Measurements from ENCODE around the gene FJX1.
"Not testable (repeated sequence)": the region's sequence is repeated elsewhere in the genome, so short reads cannot be mapped to it uniquely, and the experiment has no call there.

The FJX1 gene

GRCh38 chr11:35635933-35636332, 17.7 kb downstream of the FJX1 start:
- no peak for DNase-seq

DNA sequence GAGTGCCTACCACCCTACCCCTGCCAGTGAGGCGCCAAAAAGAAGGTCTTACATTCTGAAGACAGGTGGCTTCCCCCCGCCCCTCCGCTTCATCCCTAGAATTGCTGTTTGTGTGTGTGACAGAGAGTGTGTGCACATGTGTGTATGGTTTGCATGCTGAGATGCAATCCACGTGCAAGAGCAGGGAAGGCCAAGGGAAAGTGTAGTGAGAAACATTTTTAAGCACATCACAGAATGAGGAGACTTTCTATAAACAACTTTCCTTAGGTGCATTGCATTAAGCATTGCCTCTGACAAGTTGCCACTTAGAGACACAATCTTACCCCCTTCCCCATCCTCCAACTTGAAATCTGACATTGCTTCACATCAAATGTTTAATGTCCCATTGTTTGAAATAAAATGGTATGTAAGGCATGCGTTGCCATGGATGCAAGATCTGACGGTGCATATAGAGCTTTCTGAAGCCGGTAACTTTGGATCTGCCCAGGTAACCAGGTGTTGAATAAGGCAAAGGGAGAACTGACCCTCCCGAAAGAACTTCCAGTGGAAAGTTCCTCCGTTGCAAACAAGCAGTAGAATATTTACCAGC, 21.4 kb downstream of the FJX1 start:
- no peak for DNase-seq

- no peak for DNase-seq
Measured at GRCh38 chr11:35641171-35641897, 23.1 kb downstream of the FJX1 start.

DNA sequence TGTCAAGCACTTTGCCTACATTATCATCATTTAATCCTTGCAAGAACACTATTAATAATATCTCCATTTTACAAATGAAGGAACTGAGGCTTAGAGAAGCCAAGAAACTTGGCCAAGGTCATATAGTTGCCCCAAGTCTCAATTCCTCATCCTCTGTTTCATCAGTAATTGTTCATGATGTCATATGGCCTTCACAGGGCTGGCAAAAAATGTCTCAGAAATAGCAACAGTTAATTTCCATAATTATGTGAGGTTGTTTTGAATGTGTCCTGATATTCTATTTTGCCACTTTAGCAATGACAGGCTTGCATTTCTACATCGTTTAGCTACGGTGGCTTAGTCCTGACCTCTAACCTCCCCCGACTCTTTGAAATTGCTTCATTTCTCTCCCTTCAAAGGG, 23.7 kb downstream of the FJX1 start:
- no peak for DNase-seq

DNA sequence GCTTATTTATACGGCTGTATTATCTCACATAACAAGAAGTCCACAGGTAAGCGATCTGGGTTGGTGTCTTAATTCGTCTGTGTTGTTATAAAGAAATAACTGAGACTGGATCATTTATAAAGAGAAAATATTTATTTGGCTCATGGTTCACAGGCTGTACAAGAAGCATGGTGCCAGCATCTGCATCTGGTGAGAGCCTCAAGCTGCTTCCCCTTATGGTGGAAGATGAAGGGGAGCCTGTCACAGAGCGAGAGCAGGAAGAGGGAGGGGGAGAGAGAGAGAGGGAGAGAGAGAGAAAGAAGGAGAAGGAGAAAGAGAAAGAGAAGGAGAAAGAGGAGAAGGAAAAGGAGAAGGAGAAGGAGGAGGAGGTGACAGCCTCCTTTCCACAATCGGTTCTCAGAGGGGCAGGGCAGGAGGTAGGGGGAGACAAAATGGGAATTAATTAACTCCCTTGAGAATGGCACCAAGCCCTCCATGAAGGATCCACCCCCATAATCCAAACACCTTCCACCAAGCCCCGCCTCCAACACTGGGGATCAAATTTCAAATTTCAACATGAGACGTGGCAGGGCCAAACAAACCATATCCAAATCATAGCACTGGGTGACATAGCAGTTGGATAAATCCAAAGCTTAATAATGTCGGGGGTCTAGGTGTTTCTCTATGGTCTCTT, 29.3 kb downstream of the FJX1 start:
- DNase-seq: no peak

DNA sequence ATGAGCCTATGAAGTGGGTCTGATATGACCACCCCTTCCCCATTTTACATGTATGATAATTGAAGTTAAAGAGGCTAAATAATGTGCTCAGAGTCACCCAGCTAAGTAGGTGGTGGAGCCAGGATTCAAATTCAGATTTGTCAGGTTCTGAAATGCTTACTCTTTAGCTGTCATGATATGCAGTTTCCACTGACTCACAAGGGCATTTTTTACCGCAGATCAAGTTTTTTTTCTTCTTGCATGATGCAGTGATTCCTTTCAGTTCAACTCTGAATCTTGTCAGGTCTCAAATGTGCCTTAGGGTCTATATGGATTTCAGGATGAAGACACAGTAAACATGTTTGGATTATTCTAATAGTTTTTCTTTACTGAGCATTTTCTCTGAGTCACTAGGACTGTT, 31.7 kb downstream of the FJX1 start:
- no peak for DNase-seq

GRCh38 chr11:35650467-35650866, 32.2 kb downstream of the FJX1 start:
- no peak for DNase-seq

DNA sequence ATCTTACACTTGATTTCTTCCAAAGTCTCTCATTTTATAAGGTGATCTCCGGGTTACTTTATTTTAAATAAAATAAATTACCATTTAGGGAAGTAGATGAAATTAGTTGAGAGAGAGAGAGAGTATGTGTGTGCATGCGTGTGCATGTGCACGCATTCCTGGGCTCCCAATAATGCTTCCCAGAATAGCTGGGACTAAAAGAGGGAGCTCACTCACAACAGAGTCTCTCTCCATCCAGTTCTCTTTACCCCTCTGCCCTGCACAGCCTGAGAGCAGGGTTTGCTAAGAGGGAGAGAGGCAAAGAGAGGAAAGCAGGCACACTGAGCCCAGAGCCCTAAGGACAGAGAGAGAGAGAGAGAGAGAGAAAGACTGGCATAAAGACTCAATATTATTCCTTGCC, 33.0 kb downstream of the FJX1 start:
- no peak for DNase-seq

DNA sequence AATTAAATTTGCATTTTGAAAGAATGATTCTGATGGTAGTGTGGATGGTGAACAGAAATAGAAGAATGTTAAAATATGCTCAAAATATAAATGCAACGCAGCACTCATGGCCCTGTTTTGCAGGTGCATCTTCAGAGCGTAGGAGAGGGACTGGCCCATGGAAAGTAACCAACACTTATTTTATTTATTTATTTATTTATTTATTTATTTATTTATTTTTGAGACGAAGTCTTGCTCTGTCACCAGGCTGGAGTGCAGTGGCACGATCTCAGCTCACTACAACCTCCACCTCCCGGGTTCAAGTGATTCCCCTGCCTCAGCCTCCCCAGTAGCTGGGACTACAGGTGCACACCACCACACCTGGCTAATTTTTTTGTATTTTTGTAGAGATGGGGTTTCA, 34.5 kb downstream of the FJX1 start:
- not testable (repeated sequence) for DNase-seq

GRCh38 chr11:35654711-35655110, 36.5 kb downstream of the FJX1 start:
- no peak for DNase-seq

GRCh38 chr11:35655254-35655653, 37.0 kb downstream of the FJX1 start:
- no peak for DNase-seq

DNA sequence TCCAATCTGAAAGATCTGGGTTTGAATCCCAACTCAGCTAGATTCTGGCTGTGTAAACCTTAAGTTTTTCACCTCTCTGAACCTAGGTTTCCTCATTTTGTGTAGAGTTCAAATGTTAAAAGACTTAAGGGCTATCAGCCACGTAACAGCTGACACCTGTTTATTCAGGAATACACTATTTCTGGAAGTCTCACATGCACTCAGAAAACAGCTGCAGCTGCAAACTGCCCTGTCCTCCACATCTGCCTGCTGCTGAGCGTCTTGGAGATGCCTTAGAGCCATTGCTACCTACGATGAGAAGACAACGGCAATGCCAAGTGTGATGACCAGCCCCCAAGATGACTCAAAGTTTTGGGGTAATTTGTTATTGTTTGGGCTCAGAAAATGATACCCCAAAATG, 37.6 kb downstream of the FJX1 start:
- no peak for DNase-seq

DNA sequence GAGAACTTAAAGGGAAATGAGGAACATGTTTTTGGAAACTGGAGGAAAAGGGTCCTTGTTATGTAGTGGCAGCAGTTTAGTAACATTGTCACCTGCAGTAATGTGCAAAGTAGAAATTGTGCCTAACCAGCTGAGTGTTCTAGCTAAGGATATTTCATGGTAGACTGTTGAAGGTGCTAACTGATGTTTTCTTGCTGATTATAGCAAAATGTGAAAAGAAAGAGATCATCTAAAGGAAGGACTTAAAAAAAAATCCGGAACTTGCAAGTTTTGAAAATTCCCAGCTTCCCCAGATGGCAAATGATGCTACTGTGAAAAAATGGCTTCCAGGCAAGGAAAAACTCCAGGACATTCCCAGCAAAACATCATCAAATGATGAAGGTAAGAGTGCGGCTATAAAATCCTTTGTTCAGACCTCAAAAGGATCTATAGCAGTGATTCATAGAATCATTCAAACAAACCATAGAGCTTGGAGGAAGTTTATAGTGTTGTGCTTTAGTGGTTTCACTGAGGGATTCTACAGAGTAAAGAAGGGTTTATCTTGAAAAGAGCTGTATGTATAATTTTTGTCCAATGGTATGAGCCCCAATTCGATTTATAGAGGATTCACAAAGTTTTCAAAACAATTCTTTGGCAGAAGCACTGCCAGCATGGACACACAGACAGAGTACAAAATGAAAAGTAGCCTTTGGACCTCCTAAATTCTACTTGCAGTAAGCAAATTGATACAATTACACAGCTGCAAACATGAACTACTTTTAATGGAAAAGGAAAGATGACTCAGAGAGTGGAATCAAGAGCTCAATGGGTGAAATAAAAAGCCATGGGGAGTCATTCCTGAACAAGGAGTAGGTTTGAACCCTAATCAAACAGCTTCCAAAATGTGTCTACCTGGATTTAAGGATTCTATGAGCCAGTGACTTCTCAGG, 40.0 kb downstream of the FJX1 start:
- DNase-seq: no peak

DNA sequence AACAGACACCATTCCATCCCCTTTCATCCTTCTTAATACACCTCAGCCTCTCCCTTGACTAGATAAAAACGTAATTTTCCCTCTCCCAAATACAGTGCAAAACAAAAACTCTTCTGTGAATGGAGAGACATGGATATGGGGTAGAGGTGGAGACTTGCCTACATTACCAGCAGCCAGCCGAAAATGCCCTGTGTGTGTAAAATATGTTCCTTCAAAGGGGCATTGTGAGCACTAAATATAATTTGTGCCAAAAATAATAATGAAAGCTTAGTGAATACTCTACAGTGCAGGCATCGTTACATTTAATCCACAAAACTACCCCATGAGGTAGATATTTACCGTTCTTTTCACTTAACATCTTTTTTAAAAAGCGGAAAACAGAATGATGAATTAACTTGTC, 43.3 kb downstream of the FJX1 start:
- DNase-seq: no peak

GRCh38 chr11:35662061-35662648, 43.9 kb downstream of the FJX1 start:
- DNase-seq: no peak

DNA sequence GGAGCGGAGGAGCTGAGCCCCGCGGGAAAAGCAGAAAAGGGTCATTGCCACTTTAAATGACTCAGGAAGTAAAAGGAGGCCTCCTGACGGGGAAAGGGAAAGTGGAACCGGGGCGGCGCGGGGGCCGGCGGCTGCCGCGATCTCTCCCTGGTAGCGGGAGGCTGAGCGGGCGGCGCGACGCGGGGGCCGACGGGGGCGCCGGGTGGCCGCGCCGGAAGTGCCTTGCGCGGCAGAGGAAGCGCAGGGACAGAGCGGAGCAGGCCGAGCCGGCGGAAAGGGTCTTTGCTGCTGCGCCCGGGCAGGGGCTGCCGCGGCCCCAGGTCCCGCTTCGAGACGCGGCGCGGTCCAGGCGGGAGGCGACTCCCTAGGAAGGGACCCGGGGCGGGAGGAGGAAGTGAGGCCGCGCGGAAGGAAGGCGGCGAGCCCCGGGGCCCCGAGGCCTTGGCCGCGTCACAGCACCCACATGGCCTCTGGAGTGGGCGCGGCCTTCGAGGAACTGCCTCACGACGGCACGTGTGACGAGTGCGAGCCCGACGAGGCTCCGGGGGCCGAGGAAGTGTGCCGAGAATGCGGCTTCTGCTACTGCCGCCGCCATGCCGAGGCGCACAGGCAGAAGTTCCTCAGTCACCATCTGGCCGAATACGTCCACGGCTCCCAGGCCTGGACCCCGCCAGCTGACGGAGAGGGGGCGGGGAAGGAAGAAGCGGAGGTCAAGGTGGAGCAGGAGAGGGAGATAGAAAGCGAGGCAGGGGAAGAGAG, 44.6 kb downstream of the FJX1 start, which contains the start of gene TRIM44:
Gene TRIM44 (plus strand): TSS at position 127 of the 759 bp plus-strand sequence. CDS start 337 bp downstream, at position 464.
- peak; percentile 92 for DNase-seq

DNA sequence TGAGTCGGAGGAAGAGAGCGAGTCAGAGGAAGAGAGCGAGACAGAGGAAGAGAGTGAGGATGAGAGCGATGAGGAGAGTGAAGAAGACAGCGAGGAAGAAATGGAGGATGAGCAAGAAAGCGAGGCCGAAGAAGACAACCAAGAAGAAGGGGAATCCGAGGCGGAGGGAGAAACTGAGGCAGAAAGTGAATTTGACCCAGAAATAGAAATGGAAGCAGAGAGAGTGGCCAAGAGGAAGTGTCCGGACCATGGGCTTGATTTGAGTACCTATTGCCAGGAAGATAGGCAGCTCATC, 45.1 kb downstream of the FJX1 start:
- DNase-seq: no peak

GRCh38 chr11:35664977-35665441, 46.7 kb downstream of the FJX1 start:
- no peak for DNase-seq

GRCh38 chr11:35667257-35667656, 49.0 kb downstream of the FJX1 start:
- no peak for DNase-seq

- DNase-seq: not testable (repeated sequence)
Measured at GRCh38 chr11:35668350-35668749, 50.1 kb downstream of the FJX1 start.
